Gastrocnemius medialis (tissue), 4 donors: ENCODE data around the gene SPSB2.

Experiments
- CTCF ChIP-seq, 5 experiments: fragments of 450-650 bp in 3 of 5; fragments of 200-600 bp in 2 of 5; sonication (generic) in 2 of 5; IDR thresholded peaks in 4 of 5; conservative IDR thresholded peaks in 1 of 5; 1 replicate in 4 of 5; 2 replicates in 1 of 5; pipeline ENCODE4 v1.5.1; 2016 to 2019; ENCODE audit warnings: antibody characterized with exemption in 5 of 5, mild to moderate bottlenecking in 3 of 5, moderate library complexity in 3 of 5
- POLR2A ChIP-seq, 2 donors: fragments of 450-650 bp; IDR thresholded peaks; one replicate each; pipeline ENCODE4 v1.6.1; 2017; ENCODE audit warnings: antibody characterized with exemption in 2 of 2, mild to moderate bottlenecking in 2 of 2, moderate library complexity in 2 of 2

DNA sequence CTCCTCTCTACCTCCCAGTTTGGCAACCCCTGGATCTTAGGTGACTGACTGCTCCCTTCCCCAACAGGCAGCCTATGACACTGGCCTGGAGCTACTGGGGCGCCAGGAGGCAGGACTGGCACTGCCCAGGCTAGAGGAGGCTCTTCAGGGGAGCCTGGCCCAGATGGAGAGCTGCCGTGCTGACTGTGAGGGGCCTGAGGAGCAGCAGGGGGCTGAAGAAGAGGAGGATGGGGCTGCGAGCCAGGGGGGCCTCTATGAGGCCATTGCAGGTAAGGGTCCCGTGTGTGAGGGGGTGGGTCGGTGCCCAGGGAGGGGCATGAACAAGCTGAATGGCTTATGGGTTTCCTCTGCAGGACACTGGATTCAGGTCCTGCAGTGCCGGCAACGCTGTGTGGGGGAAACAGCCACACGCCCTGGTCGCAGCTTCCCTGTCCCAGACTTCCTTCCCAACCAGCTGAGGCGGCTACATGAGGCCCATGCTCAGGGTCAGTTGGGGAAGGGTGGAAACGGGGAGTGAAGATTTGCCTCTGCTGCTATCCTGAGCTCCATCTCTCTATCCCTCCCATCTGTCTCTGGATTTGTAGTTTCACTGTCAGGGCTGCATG lies 42.7 kb downstream of the SPSB2 start:
- TF ChIP-seq POLR2A (IDR thresholded peaks at IDR 0.05) (no peak), CTCF (IDR thresholded peaks at IDR 0.05 in 4 of 5, conservative IDR thresholded peaks at IDR 0.05 in 1 of 5) (no peak)
